H1 (cell line): ENCODE data around the gene PPP2R3B. TPM values are rescaled to one million over a fixed set of nuclear protein-coding genes. Genes with fewer than 3 reads are reported as not detected.

Experiments
- CTCF ChIA-PET: fragments of 300-600 bp; sonication (Branson Sonifier 250); formaldehyde crosslinking; loops from one replicate; lab custom pipeline; 2021; ENCODE audit not compliant: partially characterized antibody; lab: Charles Lee
- POLR2A ChIA-PET: fragments of 300-600 bp; sonication (Branson Sonifier 250); formaldehyde crosslinking; loops from one replicate; lab custom pipeline; 2021; ENCODE audit warnings: inconsistent platforms; ENCODE audit not compliant: partially characterized antibody; lab: Charles Lee
- DNase-seq, 2 experiments: peaks; one replicate each; pipeline versions ENCODE4 v3.0.0 to v3.0.0-alpha.2; 2010 to 2022; ENCODE audit warnings: low spot score in 2 of 2, low read depth in 1 of 2, mixed read lengths in 1 of 2
- FAIRE-seq: peaks from 2 replicates; lab custom pipeline; 2011; peaks lifted over from hg19 to GRCh38; lab: Jason Lieb, UNC
- H2AFZ ChIP-seq: 2 replicates; pipeline ENCODE4 v1.8.1; 2012; ENCODE audit warnings: low read length, inconsistent platforms
- H2AK5ac ChIP-seq: 2 replicates; pipeline ENCODE4 v1.6.1; 2013; ENCODE audit warnings: low read depth, low read length
- H2BK120ac ChIP-seq: replicated peaks from 2 replicates; pipeline ENCODE3; 2013; ENCODE audit warnings: low read depth, low read length, inconsistent platforms
- H2BK12ac ChIP-seq: 2 replicates; pipeline ENCODE4 v1.6.1; 2013; ENCODE audit warnings: low read depth, low read length
- H2BK15ac ChIP-seq: 2 replicates; pipeline ENCODE4 v1.6.1; 2013; ENCODE audit warnings: low read length
- H2BK20ac ChIP-seq: 2 replicates; pipeline ENCODE4 v1.6.1; 2013; ENCODE audit warnings: low read length
- H2BK5ac ChIP-seq: 2 replicates; pipeline ENCODE4 v1.6.1; 2013; ENCODE audit warnings: low read depth, low read length
- H3K14ac ChIP-seq: 2 replicates; pipeline ENCODE4 v1.6.1; 2013; ENCODE audit warnings: inconsistent platforms; ENCODE audit not compliant: insufficient read length
- H3K18ac ChIP-seq: 2 replicates; pipeline ENCODE4 v1.6.1; 2013; ENCODE audit warnings: low read length; ENCODE audit errors: extremely low read depth
- H3K23ac ChIP-seq: 2 replicates; pipeline ENCODE4 v1.6.1; 2013; ENCODE audit warnings: inconsistent platforms; ENCODE audit not compliant: insufficient read length
- H3K23me2 ChIP-seq: 2 replicates; pipeline ENCODE4 v1.6.1; 2013; ENCODE audit warnings: low read depth, low read length
- H3K27ac ChIP-seq: 2 replicates; pipeline ENCODE4 v1.6.1; 2011; ENCODE audit warnings: low read depth, low read length, inconsistent platforms
- H3K27me3 ChIP-seq, 4 experiments: replicated peaks in 1 of 4; 1 replicate in 1 of 4; 2 replicates in 3 of 4; pipeline versions ENCODE4 v1.6.1 to v1.8.1; 2011 to 2013; ENCODE audit warnings: low read length in 3 of 4, mild to moderate bottlenecking in 3 of 4, inconsistent platforms in 2 of 4, mixed read lengths in 2 of 4, moderate library complexity in 1 of 4; ENCODE audit not compliant: control insufficient read depth in 3 of 4, insufficient read depth in 3 of 4; ENCODE audit errors: extremely low read depth in 1 of 4
- H3K36me3 ChIP-seq, 4 experiments: 2 replicates each; pipeline versions ENCODE4 v1.6.1 to v1.8.1; 2011 to 2013; ENCODE audit warnings: mild to moderate bottlenecking in 4 of 4, low read length in 3 of 4, moderate library complexity in 2 of 4, control low read depth in 1 of 4, inconsistent platforms in 1 of 4; ENCODE audit not compliant: insufficient read depth in 4 of 4, control insufficient read depth in 2 of 4
- H3K4ac ChIP-seq: replicated peaks from 2 replicates; pipeline ENCODE3; 2013; ENCODE audit warnings: low read length, low read depth, mixed read lengths, inconsistent platforms; ENCODE audit not compliant: insufficient read length
- H3K4me1 ChIP-seq, 4 experiments: replicated peaks in 1 of 4; 1 replicate in 1 of 4; 2 replicates in 3 of 4; pipeline versions ENCODE4 v1.6.1 to v1.8.1; 2011 to 2013; ENCODE audit warnings: low read length in 3 of 4, inconsistent platforms in 2 of 4, mixed read lengths in 1 of 4; ENCODE audit not compliant: insufficient read depth in 4 of 4, control insufficient read depth in 3 of 4
- H3K4me2 ChIP-seq, 2 experiments: 2 replicates each; pipeline versions ENCODE4 v1.6.1 to v1.8.1; 2011 to 2013; ENCODE audit warnings: low read depth in 2 of 2, low read length in 2 of 2, control low read depth in 1 of 2, inconsistent platforms in 1 of 2, mild to moderate bottlenecking in 1 of 2; ENCODE audit not compliant: insufficient read depth in 1 of 2
- H3K4me3 ChIP-seq, 4 experiments: fragments of 200-600, 300-600 bp in 1 of 4; sonication (generic), shearing (Covaris generic), sonication (Bioruptor Twin) in 1 of 4; 2 replicates each; pipeline versions ENCODE4 v1.5.1 to v1.8.1; 2011 to 2016; ENCODE audit warnings: low read length in 4 of 4, low read depth in 3 of 4, control low read depth in 2 of 4, inconsistent platforms in 2 of 4, mild to moderate bottlenecking in 2 of 4, mixed read lengths in 1 of 4, moderate library complexity in 1 of 4; ENCODE audit not compliant: insufficient read depth in 2 of 4; ENCODE audit errors: extremely low read depth in 1 of 4
- H3K56ac ChIP-seq: replicated peaks from 2 replicates; pipeline ENCODE3; 2013; ENCODE audit warnings: low read depth, mild to moderate bottlenecking, mixed read lengths, low read length, inconsistent platforms; ENCODE audit not compliant: insufficient read length
- H3K79me1 ChIP-seq: 2 replicates; pipeline ENCODE4 v1.6.1; 2013; ENCODE audit warnings: low read depth, low read length, control low read depth
- H3K79me2 ChIP-seq, 2 experiments: 2 replicates each; pipeline versions ENCODE4 v1.6.1 to v1.8.1; 2012 to 2013; ENCODE audit warnings: low read length in 2 of 2, mild to moderate bottlenecking in 2 of 2, inconsistent platforms in 1 of 2; ENCODE audit not compliant: insufficient read depth in 2 of 2, control insufficient read depth in 1 of 2
- H3K9ac ChIP-seq, 4 experiments: replicated peaks in 1 of 4; 1 replicate in 1 of 4; 2 replicates in 3 of 4; pipeline versions ENCODE4 v1.6.1 to v1.8.1; 2011 to 2013; ENCODE audit warnings: low read depth in 3 of 4, low read length in 3 of 4, control low read depth in 2 of 4, mild to moderate bottlenecking in 2 of 4, moderate library complexity in 2 of 4, inconsistent platforms in 1 of 4; ENCODE audit errors: extremely low read depth in 1 of 4
- H3K9me3 ChIP-seq, 2 experiments: 2 replicates each; pipeline versions ENCODE4 v1.6.1 to v1.8.1; 2012 to 2013; ENCODE audit warnings: mild to moderate bottlenecking in 2 of 2, moderate library complexity in 2 of 2, control low read depth in 1 of 2, inconsistent platforms in 1 of 2, low read depth in 1 of 2, low read length in 1 of 2, mixed read lengths in 1 of 2; ENCODE audit not compliant: insufficient read depth in 2 of 2
- H4K20me1 ChIP-seq, 2 experiments: replicated peaks in 1 of 2; 2 replicates each; pipeline versions ENCODE3 to v1.8.1; 2011 to 2013; ENCODE audit warnings: inconsistent platforms in 2 of 2, low read length in 2 of 2, mild to moderate bottlenecking in 1 of 2; ENCODE audit not compliant: insufficient read depth in 2 of 2, control insufficient read depth in 1 of 2
- H4K5ac ChIP-seq: 2 replicates; pipeline ENCODE4 v1.6.1; 2013; ENCODE audit warnings: low read length, low read depth, mixed read lengths, inconsistent platforms; ENCODE audit not compliant: insufficient read length
- H4K8ac ChIP-seq: 2 replicates; pipeline ENCODE4 v1.8.0; 2013; ENCODE audit warnings: mild to moderate bottlenecking, moderate library complexity, low read length, inconsistent platforms; ENCODE audit not compliant: insufficient read depth; ENCODE audit errors: extremely low read depth
- H4K91ac ChIP-seq: replicated peaks from 2 replicates; pipeline ENCODE3; 2013; ENCODE audit warnings: low read length, mixed read lengths, inconsistent platforms; ENCODE audit not compliant: insufficient read length
- ATF3 ChIP-seq: IDR thresholded peaks from 2 replicates; pipeline ENCODE4 v1.6.1; 2011; ENCODE audit warnings: low read depth, mild to moderate bottlenecking, low read length; ENCODE audit not compliant: insufficient read depth
- BRCA1 ChIP-seq: IDR thresholded peaks from 2 replicates; pipeline ENCODE4 v1.6.1; 2012; ENCODE audit warnings: low read depth, low read length, improper control_type of control experiment
- CTBP2 ChIP-seq: IDR thresholded peaks from 2 replicates; pipeline ENCODE4 v1.7.0; 2011; ENCODE audit warnings: borderline replicate concordance, mild to moderate bottlenecking, moderate library complexity, mixed read lengths, low read length; ENCODE audit not compliant: insufficient read depth, insufficient read length
- EGR1 ChIP-seq: IDR thresholded peaks from 2 replicates; pipeline ENCODE4 v1.6.1; 2011; ENCODE audit warnings: low read depth, low read length, borderline replicate concordance
- FOSL1 ChIP-seq: IDR thresholded peaks from 2 replicates; pipeline ENCODE4 v1.6.1; 2011; ENCODE audit warnings: mild to moderate bottlenecking, low read depth, low read length, moderate library complexity; ENCODE audit not compliant: insufficient read depth
- GABPA ChIP-seq: IDR thresholded peaks from 2 replicates; pipeline ENCODE4 v1.6.1; 2011; ENCODE audit warnings: mild to moderate bottlenecking, low read length, moderate library complexity, borderline replicate concordance; ENCODE audit not compliant: insufficient read depth
- MAX ChIP-seq: IDR thresholded peaks from 2 replicates; pipeline ENCODE4 v1.6.1; 2012; ENCODE audit warnings: inconsistent platforms
- NANOG ChIP-seq: IDR thresholded peaks from 2 replicates; pipeline ENCODE4 v1.6.1; 2011; ENCODE audit warnings: low read length, low read depth, mild to moderate bottlenecking, inconsistent platforms; ENCODE audit not compliant: insufficient read depth, poor library complexity, severe bottlenecking
- SIX5 ChIP-seq: IDR thresholded peaks from 2 replicates; pipeline ENCODE4 v1.6.1; 2011; ENCODE audit warnings: mild to moderate bottlenecking, low read depth, low read length
- SP1 ChIP-seq: IDR thresholded peaks from 2 replicates; pipeline ENCODE4 v1.6.1; 2011; ENCODE audit warnings: low read depth, low read length
- SP2 ChIP-seq: IDR thresholded peaks from 2 replicates; pipeline ENCODE4 v1.6.1; 2012; ENCODE audit warnings: mild to moderate bottlenecking, low read length, inconsistent platforms
- SP4 ChIP-seq: IDR thresholded peaks from 2 replicates; pipeline ENCODE4 v1.6.1; 2012; ENCODE audit warnings: low read length, inconsistent platforms
- SRF ChIP-seq: IDR thresholded peaks from 2 replicates; pipeline ENCODE4 v1.6.1; 2011; ENCODE audit warnings: mild to moderate bottlenecking, low read depth, low read length, moderate library complexity
- WGBS, 2 experiments: shearing (Covaris generic) in 1 of 2; methylation state at CpG; one replicate each; pipeline versions ENCODE4 v1.1.6 to v1.1.7; 2013 to 2015; ENCODE audit warnings: low lambda C conversion rate in 2 of 2, mixed read lengths in 2 of 2, inconsistent platforms in 1 of 2, low coverage in 1 of 2, missing lambda C conversion rate in 1 of 2; ENCODE audit not compliant: insufficient replicate concordance in 2 of 2, insufficient coverage in 1 of 2, insufficient read length in 1 of 2; ENCODE audit errors: extremely low coverage in 1 of 2, missing lambda C conversion rate in 1 of 2; 5-methylcytosine and 5-hydroxymethylcytosine counted together
- polyA plus RNA-seq, 7 experiments: library from polyadenylated mRNA; depleted of rRNA in 3 of 7; stranded (reverse) in 5 of 7; unstranded in 2 of 7; fragments of >200 nt in 5 of 7; fragments of 200-250 nt in 2 of 7; gene quantifications; 1 replicate in 5 of 7; 2 replicates in 1 of 7; 4 replicates in 1 of 7; pipeline versions ENCODE4 v1.2.1 to v1.2.3, GENCODE V29; 2011 to 2013; ENCODE audit warnings: missing spikeins in 2 of 7, mixed read lengths in 2 of 7
- total RNA-seq: library from RNA; stranded (reverse); fragmentation: NEBNext Ultra II Directional; extraction: Animal tissue kit (Norgen Biotek cat#: 25700); gene quantifications from 2 replicates; pipeline ENCODE4 v1.2.1, GENCODE V29; 2021

The PPP2R3B gene
- total and polyA plus RNA-seq, 2 of the 8 experiments (the other 6 are each of a cell fraction or from before 2014, with no cell fraction given) = 47.6 to 86.7 TPM

GRCh38 chrX:329291-329910 is 57.3 kb downstream of the PPP2R3B start:
- Histone ChIP-seq H3K4me1 (peaks cover 0 to 5% (median 2%) of the 10 kb centered on the region in 4 experiments; a peak in 3 of 7 replicates), H3K9ac (no peak overlapping the region), H2AK5ac (no peak overlapping the region), H3K27me3 (peaks cover 0 to 2% (median 0%) of the 10 kb centered on the region in 4 experiments; a peak in 1 of 7 replicates), H4K20me1 (peaks cover 0 to 6% of the 10 kb centered on the region in 2 experiments), H3K27ac (no peak overlapping the region), H2BK20ac (no peak overlapping the region), H4K91ac (no peak overlapping the region), H3K4me3 (no peak overlapping the region), H3K56ac (no peak overlapping the region), H3K23ac (no peak overlapping the region), H3K18ac (no peak overlapping the region), H2AFZ (no peak overlapping the region), H3K9me3 (no peaks in the 10 kb centered on the region), H2BK5ac (no peak overlapping the region), H2BK12ac (no peak overlapping the region), H3K14ac (no peak overlapping the region), H3K4ac (no peak overlapping the region), H2BK120ac (no peak overlapping the region), H3K23me2 (no peaks in the 10 kb centered on the region), H3K36me3 (peaks cover 0 to 15% (median 0%) of the 10 kb centered on the region in 4 experiments; a peak in 2 of 8 replicates), H3K4me2 (no peak overlapping the region), H2BK15ac (no peak overlapping the region), H4K5ac (no peak overlapping the region), H3K79me1 (no peaks in the 10 kb centered on the region), H4K8ac (no peak overlapping the region), H3K79me2 (no peaks in the 10 kb centered on the region)
- DNase-seq (no peak), FAIRE-seq (no peak)
- ChIA-PET POLR2A (no interaction called here), CTCF (no interaction called here)
- WGBS, 2 experiments = 91% methylated on average over 13 of the region's 23 CpGs; no CpG with 5 or more reads in 1 of the 2 experiments
- TF ChIP-seq SP1 (no peak), CTBP2 (no peak), NANOG (no peak), SP2 (no peak), ATF3 (no peak), EGR1 (no peak), BRCA1 (no peak), SIX5 (no peak), GABPA (no peak), SRF (no peak), MAX (no peak), FOSL1 (no peak), SP4 (no peak)
